Activated gamma-delta T cell treated with Interleukin-2 at 50 U/mL for 16 hours (primary cell): ENCODE measurements around the gene LDHA.

ENCODE experiments used
- DNase-seq: peaks from one replicate; pipeline ENCODE4 v3.0.0-alpha.2; 2020

Gene LDHA

GRCh38 chr11:18394275-18394927, at the start of gene LDHA:
Gene LDHA (plus strand): TSS chr11:18394563. CDS start chr11:18396843, 2,280 bp downstream.
- peak; percentile 99 for DNase-seq

- no peak for DNase-seq
Observed at GRCh38 chr11:18347471-18348125, 46.8 kb upstream of the LDHA start.

GRCh38 chr11:18352581-18352980, 41.8 kb upstream of the LDHA start:
- DNase-seq = no peak

- no peak for DNase-seq
Observed at GRCh38 chr11:18358646-18359045, 35.7 kb upstream of the LDHA start.

GRCh38 chr11:18361154-18361553, 33.2 kb upstream of the LDHA start:
- DNase-seq = no peak

GRCh38 chr11:18364495-18365073, 29.8 kb upstream of the LDHA start:
- DNase-seq = no peak

- no peak for DNase-seq
Observed at GRCh38 chr11:18365741-18366140, 28.6 kb upstream of the LDHA start.

- DNase-seq = no peak
Observed at GRCh38 chr11:18366286-18366685, 28.1 kb upstream of the LDHA start.

GRCh38 chr11:18367431-18367830, 26.9 kb upstream of the LDHA start:
- no peak for DNase-seq

- DNase-seq = no peak
Observed at GRCh38 chr11:18368221-18368620, 26.1 kb upstream of the LDHA start.

GRCh38 chr11:18369398-18369797, 25.0 kb upstream of the LDHA start:
- DNase-seq = no peak

- DNase-seq = no peak
Observed at GRCh38 chr11:18371279-18371678, 23.1 kb upstream of the LDHA start.

GRCh38 chr11:18372201-18372600, 22.2 kb upstream of the LDHA start:
- no peak for DNase-seq

- DNase-seq = no peak
Observed at GRCh38 chr11:18374956-18375355, 19.4 kb upstream of the LDHA start.

- DNase-seq = no peak
Observed at GRCh38 chr11:18375941-18376340, 18.4 kb upstream of the LDHA start.

GRCh38 chr11:18379201-18379600, 15.2 kb upstream of the LDHA start:
- DNase-seq = no peak

GRCh38 chr11:18383388-18384156, 10.8 kb upstream of the LDHA start:
- DNase-seq = peak; percentile 44

GRCh38 chr11:18384157-18384641, 10.2 kb upstream of the LDHA start:
- DNase-seq = no peak

- DNase-seq = no peak
Observed at GRCh38 chr11:18390088-18390487, 4.3 kb upstream of the LDHA start.

- DNase-seq = no peak
Observed at GRCh38 chr11:18392434-18393321, 1.7 kb upstream of the LDHA start.

GRCh38 chr11:18393581-18394274, 635 bp upstream of the LDHA start:
- DNase-seq = no peak
